ENCODE data around the gene NRM.
A peak's percentile ranks its signal among the peaks of the same experiment; 100 is the strongest.

Gene NRM

GRCh38 chr6:30691208-30691847 lies 544 bp upstream of the NRM start:
- no peak for TF ChIP-seq JUND (IDR thresholded peaks at IDR 0.05; ENCODE audit: low read depth)
- in situ Hi-C loops (cut with HindIII; ENCODE audit: low pct_unique_long_range_greater_than_20kb, low sequenced_read_pairs), result no loop called here
- DNase-seq (ENCODE audit: low read depth in 1 of 2, low spot score in 1 of 2), result peak in 1 of 2 experiments; percentile 46

GRCh38 chr6:30689985-30690384 lies 799 bp downstream of the NRM start:
- in situ Hi-C loops (cut with HindIII; ENCODE audit: low pct_unique_long_range_greater_than_20kb, low sequenced_read_pairs), result no loop called here
- no peak for TF ChIP-seq JUND (IDR thresholded peaks at IDR 0.05; ENCODE audit: low read depth)
- no peak for DNase-seq (ENCODE audit: low read depth in 1 of 2, low spot score in 1 of 2)

GRCh38 chr6:30689022-30689865 lies 1.5 kb downstream of the NRM start:
- DNase-seq (ENCODE audit: low read depth in 1 of 2, low spot score in 1 of 2), result no peak
- no peak for TF ChIP-seq JUND (IDR thresholded peaks at IDR 0.05; ENCODE audit: low read depth)
- in situ Hi-C loops (cut with HindIII; ENCODE audit: low pct_unique_long_range_greater_than_20kb, low sequenced_read_pairs), result no loop called here

DNA sequence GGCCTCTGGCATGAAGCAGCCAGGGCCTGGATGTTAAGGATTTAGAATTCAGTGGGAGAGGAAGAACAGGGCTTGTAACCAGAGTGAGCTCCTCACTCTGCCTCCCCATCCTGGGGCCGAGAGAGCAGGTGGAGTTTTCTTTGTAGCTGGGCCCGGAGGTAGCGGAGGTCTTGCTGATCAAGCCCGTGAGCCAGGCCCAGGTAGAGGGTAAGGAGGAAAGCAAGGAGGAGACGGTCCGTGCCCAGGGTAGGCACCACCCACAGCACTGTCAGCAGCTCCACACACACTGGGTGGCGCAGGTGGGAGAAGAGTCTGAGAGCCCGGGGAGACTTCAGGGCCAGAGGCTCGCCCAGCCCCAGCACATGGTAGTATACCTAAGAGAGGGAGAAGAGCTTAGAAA lies 2.2 kb downstream of the NRM start:
- no peak for DNase-seq (ENCODE audit: low read depth in 1 of 2, low spot score in 1 of 2)
- in situ Hi-C loops (cut with HindIII; ENCODE audit: low pct_unique_long_range_greater_than_20kb, low sequenced_read_pairs), result no loop called here
- TF ChIP-seq JUND (IDR thresholded peaks at IDR 0.05; ENCODE audit: low read depth), result no peak

DNA sequence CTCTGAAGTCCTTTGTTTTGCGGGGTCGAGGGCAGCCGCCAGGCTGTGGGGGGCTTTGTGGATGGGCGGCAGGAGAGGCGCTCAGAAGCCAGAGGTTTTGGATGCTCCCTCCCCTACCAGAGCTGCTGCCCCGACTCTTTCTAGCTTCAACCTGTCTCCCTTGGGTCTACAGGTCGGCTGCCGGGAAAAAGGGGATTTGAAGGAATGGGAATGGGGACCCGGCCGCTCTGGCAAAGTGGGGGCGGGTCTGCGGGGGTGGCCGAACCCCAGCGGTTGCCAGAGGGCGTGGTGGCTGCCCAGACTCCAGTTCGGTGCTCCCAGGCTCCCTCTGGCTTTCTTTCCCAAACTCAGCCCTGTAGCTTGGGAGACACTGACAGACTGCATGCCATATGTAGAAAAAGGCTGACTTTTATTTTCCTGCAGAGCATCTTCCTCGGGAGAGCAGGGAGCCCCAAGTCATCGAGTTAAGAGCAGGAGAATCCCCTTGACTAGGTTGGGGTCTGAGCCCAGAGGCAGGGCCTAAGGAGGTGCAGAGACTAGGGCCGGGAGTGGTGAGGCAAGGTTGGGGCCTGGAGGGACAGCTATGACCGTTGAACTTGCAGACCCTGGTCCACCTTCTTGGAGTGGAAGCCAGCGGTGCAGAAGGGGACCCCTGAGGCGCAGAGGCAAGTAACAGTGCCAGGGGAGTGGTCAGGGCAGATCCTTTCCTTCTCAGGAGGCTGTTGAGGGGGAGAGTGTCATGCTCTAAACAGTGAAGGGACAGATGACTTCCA lies 2.9 kb downstream of the NRM start:
- TF ChIP-seq JUND (IDR thresholded peaks at IDR 0.05; ENCODE audit: low read depth), result no peak
- DNase-seq (ENCODE audit: low read depth in 1 of 2, low spot score in 1 of 2), result peak in 1 of 2 experiments; percentile 45
- in situ Hi-C loops (cut with HindIII; ENCODE audit: low pct_unique_long_range_greater_than_20kb, low sequenced_read_pairs), result no loop called here

- TF ChIP-seq JUND (IDR thresholded peaks at IDR 0.05; ENCODE audit: low read depth), result no peak
- DNase-seq (ENCODE audit: low read depth in 1 of 2, low spot score in 1 of 2), result peak; percentile 26 to 93
- in situ Hi-C loops (cut with HindIII; ENCODE audit: low pct_unique_long_range_greater_than_20kb, low sequenced_read_pairs), result no loop called here
These were observed 3.7 kb downstream of the NRM start for GRCh38 chr6:30686908-30687658.

DNA sequence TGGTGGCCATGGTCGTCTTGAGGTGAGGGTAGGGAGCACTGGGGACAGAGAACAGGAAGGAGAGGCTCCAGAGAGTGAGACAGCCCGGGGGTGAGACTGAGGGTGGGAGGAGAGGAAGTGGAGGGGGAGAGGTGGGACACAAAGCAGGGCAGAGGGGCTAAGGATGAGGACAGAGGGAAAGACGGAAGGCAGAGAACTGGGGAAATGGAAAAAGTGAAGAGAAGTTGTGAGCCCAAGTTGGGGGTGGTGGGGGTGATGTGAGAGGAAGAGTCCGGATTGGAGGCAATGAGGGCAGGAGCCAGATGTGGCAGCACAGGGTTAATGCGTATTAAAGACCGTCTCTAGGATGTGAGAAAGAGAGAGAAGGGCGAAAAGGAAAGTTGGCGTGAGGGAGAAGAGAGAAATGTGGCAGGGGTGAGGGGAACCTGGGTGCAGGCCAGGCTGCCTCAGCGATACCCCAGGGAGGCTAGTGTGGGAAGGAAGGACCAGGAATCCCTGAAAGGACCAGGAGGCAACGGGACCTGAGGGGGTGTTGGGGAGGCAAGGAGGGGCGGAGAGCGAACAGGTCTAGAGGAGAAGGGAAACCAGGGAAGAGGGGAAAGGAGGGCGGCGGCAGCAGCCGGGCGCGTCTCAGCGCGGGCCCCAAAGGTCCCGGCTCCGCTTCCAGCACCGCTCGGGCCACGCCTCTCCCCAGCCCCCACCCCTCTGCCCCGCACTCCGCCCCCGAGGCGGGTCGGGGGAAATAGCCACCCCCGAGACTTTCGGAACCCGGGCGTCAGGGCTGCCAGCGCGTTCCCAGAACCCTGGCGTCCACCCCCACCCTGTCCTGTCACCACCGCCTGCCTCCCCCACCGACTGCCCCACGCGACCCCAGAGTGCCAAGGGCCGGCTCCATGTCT lies 4.5 kb downstream of the NRM start, which contains the start of gene PPP1R18:
Gene PPP1R18 (minus strand): TSS at position 637 of the 899 bp plus-strand sequence. CDS start 627 bp downstream, at position 10.
- peak; percentile 47 to 77 for DNase-seq (ENCODE audit: low read depth in 1 of 2, low spot score in 1 of 2)
- no peak for TF ChIP-seq JUND (IDR thresholded peaks at IDR 0.05; ENCODE audit: low read depth)
- in situ Hi-C loops (cut with HindIII; ENCODE audit: low pct_unique_long_range_greater_than_20kb, low sequenced_read_pairs), result no loop called here

DNA sequence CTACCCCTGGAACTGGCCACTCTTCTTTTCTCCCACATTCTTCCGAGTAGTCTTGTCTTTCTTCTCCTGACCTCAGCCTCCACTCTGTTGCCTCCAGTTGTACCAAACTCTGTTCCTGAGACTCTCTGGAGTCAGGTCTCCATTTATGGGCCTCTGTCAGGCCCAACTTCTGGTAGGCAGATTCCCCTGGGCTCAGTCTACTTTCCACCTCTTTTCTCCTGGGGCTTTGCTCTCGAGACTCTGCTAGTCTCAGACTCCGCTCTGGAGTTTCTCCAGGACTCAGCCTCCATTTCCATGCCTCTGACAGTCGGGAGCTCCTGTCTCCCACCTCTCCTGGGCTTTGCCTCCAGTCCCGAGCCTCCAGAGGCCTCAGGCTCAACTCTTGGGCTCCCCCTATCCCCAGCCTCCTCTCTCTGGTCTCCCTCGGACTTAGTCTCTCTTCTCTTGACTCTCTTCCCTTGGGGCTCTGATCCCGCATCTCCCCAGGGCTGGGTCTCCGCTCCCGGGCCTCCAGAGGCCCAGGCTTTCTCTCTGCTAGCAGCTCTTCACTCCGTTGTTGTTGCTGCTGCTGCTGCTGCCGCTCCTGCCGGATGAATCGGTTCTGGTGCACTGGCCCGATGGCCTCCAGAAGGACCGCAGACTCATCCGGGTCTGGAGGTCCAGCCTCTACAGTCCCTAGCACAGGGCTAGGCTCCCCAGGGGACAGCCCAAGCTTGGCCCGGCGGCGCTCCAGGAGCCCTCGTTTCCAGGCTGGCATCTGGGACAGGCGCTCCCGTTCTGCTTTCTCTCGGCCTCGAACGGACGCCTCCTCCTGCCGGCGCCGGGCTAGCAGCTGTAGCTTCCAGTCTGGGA lies 5.4 kb downstream of the NRM start:
- no peak for TF ChIP-seq JUND (IDR thresholded peaks at IDR 0.05; ENCODE audit: low read depth)
- in situ Hi-C loops (cut with HindIII; ENCODE audit: low pct_unique_long_range_greater_than_20kb, low sequenced_read_pairs), result no loop called here

GRCh38 chr6:30684386-30685156 lies 6.2 kb downstream of the NRM start:
- in situ Hi-C loops (cut with HindIII; ENCODE audit: low pct_unique_long_range_greater_than_20kb, low sequenced_read_pairs), result no loop called here
- DNase-seq (ENCODE audit: low read depth in 1 of 2, low spot score in 1 of 2), result no peak

More for the DNA sequence above, 5.4 kb downstream of the NRM start:
- DNase-seq (ENCODE audit: low read depth in 1 of 2, low spot score in 1 of 2), result no peak

DNA sequence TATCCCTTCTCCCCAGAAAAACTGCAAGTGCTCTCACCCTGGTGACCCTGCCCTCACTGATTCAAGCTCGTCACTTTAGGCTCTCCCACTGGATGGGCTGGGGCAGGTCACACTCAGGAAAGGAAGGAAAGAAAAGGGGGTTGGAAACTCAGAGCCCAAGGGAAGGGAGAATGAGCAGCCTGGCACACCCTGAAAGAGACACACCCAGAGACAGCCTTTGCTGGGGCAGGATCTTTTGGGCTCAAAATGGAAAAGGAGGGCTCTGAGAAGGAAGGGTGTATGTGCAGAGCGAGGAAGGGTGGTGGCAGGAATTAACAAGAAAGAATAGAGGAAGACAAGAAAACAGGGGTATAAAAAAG lies 6.8 kb downstream of the NRM start:
- in situ Hi-C loops (cut with HindIII; ENCODE audit: low pct_unique_long_range_greater_than_20kb, low sequenced_read_pairs), result no loop called here
- TF ChIP-seq JUND (IDR thresholded peaks at IDR 0.05; ENCODE audit: low read depth), result no peak
- no peak for DNase-seq (ENCODE audit: low read depth in 1 of 2, low spot score in 1 of 2)

More at GRCh38 chr6:30684386-30685156, 6.2 kb downstream of the NRM start:
- TF ChIP-seq JUND (IDR thresholded peaks at IDR 0.05; ENCODE audit: low read depth), result no peak
